OCI-LY7 (cell line): ENCODE measurements around the gene INTS11. TPM values are rescaled to one million over a fixed set of nuclear protein-coding genes. Genes with fewer than 3 reads are reported as not detected.

ENCODE experiments used
- BruUV-seq: library from RNA; stranded (reverse); fragments of 400-500 nt; replicated peaks from 2 replicates; lab custom pipeline; 2021; lab: Mats Ljungman, UMichigan
- CTCF ChIA-PET: fragments of 300-600 bp; sonication (Branson Sonifier 250); formaldehyde crosslinking; loops from one replicate; lab custom pipeline; 2022; ENCODE audit warnings: antibody characterized with exemption; ENCODE audit not compliant: unreplicated experiment; lab: Charles Lee
- POLR2A ChIA-PET: fragments of 300-600 bp; sonication (Branson Sonifier 250); formaldehyde crosslinking; loops from one replicate; lab custom pipeline; 2022; ENCODE audit warnings: antibody characterized with exemption; lab: Charles Lee
- DNase-seq: peaks from one replicate; pipeline ENCODE4 v3.0.0-alpha.2; 2015; ENCODE audit warnings: low spot score
- H2AFZ ChIP-seq: fragments of 200-600 bp; sonication (generic), shearing (Covaris generic); 2 replicates; pipeline ENCODE4 v1.6.1; 2014; ENCODE audit warnings: mild to moderate bottlenecking, antibody characterized with exemption, low read length, moderate library complexity
- H3K27ac ChIP-seq: fragments of 200-600 bp; sonication (generic); 2 replicates; pipeline ENCODE4 v1.5.1; 2014; ENCODE audit warnings: mixed run types, low read depth, mild to moderate bottlenecking, moderate library complexity, low read length, inconsistent platforms; ENCODE audit not compliant: poor library complexity, severe bottlenecking
- H3K36me3 ChIP-seq: fragments of 200-600 bp; sonication (generic); 2 replicates; pipeline ENCODE4 v1.6.1; 2014; ENCODE audit warnings: mild to moderate bottlenecking, antibody characterized with exemption, low read length, moderate library complexity, mixed read lengths; ENCODE audit not compliant: insufficient read depth
- H3K4me1 ChIP-seq: fragments of 200-600 bp; sonication (generic); 2 replicates; pipeline ENCODE4 v1.5.1; 2014; ENCODE audit warnings: mild to moderate bottlenecking, low read length; ENCODE audit not compliant: insufficient read depth, poor library complexity, severe bottlenecking
- H3K4me2 ChIP-seq: fragments of 200-600 bp; sonication (generic); 2 replicates; pipeline ENCODE4 v1.6.1; 2014; ENCODE audit warnings: mild to moderate bottlenecking, low read length
- H3K4me3 ChIP-seq: fragments of 200-600 bp; sonication (generic); 2 replicates; pipeline ENCODE4 v1.5.1; 2014; ENCODE audit warnings: mild to moderate bottlenecking, low read depth, low read length; ENCODE audit not compliant: poor library complexity, severe bottlenecking
- H3K79me2 ChIP-seq: fragments of 200-600 bp; sonication (generic); 2 replicates; pipeline ENCODE4 v1.6.1; 2016; ENCODE audit warnings: low read depth, mild to moderate bottlenecking, low read length, moderate library complexity, mixed read lengths; ENCODE audit not compliant: insufficient read depth
- H3K9me2 ChIP-seq: fragments of 200-600 bp; sonication (generic); 2 replicates; pipeline ENCODE4 v1.6.1; 2016; ENCODE audit warnings: mild to moderate bottlenecking, low read length, mixed read lengths; ENCODE audit not compliant: insufficient read depth
- H3K9me3 ChIP-seq: fragments of 200-600 bp; sonication (generic); 2 replicates; pipeline ENCODE4 v1.6.1; 2014; ENCODE audit warnings: mild to moderate bottlenecking, mixed run types, low read length, mixed read lengths
- H4K20me1 ChIP-seq: fragments of 200-600 bp; sonication (generic); 2 replicates; pipeline ENCODE4 v1.6.1; 2014; ENCODE audit warnings: mild to moderate bottlenecking, antibody characterized with exemption, low read length, moderate library complexity, mixed read lengths; ENCODE audit not compliant: insufficient read depth
- EZH2phosphoT487 ChIP-seq: fragments of 200-600 bp; sonication (generic); IDR thresholded peaks from 2 replicates; pipeline ENCODE4 v1.6.1; 2018; ENCODE audit warnings: low read depth, borderline replicate concordance, mild to moderate bottlenecking, mixed run types, antibody characterized with exemption, low read length, moderate library complexity, mixed read lengths
- intact Hi-C: fragments of 100-400 bp; cut with micrococcal nuclease; formaldehyde crosslinking; loops from one replicate; pipeline ENCODE4 v1.10.0; 2022; ENCODE audit not compliant: unreplicated experiment
- total RNA-seq, 2 experiments: library from RNA; depleted of rRNA in 1 of 2; stranded (reverse); fragments of >200 nt in 1 of 2; shearing (Covaris generic) in 1 of 2; gene quantifications; 2 replicates each; pipeline ENCODE4 v1.2.3, GENCODE V29; 2014 to 2022
- TF ChIP-seq, protein P1 (sequence below): fragments of 200-600 bp; sonication (generic); conservative IDR thresholded peaks from 2 replicates; pipeline ENCODE4 v1.5.1; 2014; ENCODE audit warnings: mild to moderate bottlenecking, antibody characterized with exemption, low read length, moderate library complexity, mixed read lengths

INTS11 gene
- total RNA-seq, 2 experiments from 2014 or later: 142 to 146 TPM

DNA sequence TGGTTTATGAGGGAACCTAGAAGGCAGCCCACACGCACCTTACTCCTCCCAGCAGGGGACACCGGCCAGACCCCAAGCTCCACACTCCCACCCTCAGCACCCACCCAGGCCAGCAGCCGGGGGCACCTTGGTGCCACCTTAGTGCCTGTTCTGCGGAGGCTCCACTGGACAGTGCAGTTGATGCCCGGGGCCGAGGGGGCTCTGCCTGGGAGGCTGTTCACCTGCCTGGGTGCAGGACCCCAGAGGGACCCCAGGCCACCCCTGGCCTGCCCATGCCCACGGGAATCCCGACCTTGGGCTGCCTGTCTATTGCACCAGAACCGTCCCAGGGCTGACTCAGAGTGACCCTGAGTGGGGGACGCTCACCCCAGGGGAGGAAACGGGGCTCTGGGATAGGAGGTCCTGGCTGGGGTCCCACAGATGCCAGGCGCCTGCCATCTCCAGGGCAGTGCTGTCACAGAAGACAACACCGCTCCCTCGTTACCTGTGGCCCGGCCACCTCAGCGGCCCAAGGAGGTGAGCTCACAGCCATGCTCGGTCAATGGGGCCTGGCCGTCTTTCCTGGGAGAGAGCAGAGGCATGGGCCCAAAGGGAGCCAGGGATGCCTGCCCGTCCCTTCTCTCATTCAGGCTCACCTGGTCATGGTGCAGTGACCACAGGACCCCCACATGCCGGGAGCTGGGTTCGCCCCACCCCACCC is 43.5 kb downstream of the INTS11 start:
- CTCF ChIA-PET: no interaction called here
- intact Hi-C loops: no loop called here

DNA sequence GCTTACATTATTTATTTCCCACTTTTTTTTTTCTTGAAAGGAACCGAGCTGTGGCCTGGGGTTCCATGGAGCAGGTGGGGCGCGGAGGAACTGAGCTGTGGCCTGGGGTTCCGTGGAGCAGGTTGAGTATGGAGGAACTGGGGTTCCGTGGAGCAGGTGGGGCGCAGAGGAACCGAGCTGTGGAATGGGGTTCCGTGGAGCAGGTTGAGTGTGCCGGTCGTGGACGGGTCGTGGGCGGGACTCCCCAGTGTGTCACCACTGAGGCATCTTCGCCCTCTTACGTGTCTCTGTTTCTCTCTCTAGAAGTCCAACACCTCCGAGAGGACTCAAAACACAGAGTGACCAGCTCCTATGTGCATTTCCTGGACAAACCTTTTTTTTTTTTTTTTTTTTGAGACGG is 45.4 kb downstream of the INTS11 start:
- Histone ChIP-seq H3K9me2 (no peaks in the 10 kb centered on the region), H3K9me3 (no peaks in the 10 kb centered on the region), H3K4me1 (peaks cover 6% of the 10 kb centered on the region), H3K4me2 (no peak overlapping the region), H3K36me3 (no peaks in the 10 kb centered on the region), H2AFZ (no peak overlapping the region), H4K20me1 (no peaks in the 10 kb centered on the region), H3K4me3 (no peak overlapping the region), H3K79me2 (no peaks in the 10 kb centered on the region), H3K27ac (no peak overlapping the region)
- TF ChIP-seq EZH2phosphoT487: no peak
- TF ChIP-seq, protein P1, sequence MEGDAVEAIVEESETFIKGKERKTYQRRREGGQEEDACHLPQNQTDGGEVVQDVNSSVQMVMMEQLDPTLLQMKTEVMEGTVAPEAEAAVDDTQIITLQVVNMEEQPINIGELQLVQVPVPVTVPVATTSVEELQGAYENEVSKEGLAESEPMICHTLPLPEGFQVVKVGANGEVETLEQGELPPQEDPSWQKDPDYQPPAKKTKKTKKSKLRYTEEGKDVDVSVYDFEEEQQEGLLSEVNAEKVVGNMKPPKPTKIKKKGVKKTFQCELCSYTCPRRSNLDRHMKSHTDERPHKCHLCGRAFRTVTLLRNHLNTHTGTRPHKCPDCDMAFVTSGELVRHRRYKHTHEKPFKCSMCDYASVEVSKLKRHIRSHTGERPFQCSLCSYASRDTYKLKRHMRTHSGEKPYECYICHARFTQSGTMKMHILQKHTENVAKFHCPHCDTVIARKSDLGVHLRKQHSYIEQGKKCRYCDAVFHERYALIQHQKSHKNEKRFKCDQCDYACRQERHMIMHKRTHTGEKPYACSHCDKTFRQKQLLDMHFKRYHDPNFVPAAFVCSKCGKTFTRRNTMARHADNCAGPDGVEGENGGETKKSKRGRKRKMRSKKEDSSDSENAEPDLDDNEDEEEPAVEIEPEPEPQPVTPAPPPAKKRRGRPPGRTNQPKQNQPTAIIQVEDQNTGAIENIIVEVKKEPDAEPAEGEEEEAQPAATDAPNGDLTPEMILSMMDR: no peak
- BruUV-seq: no TSS peak
- intact Hi-C loops: no loop called here
- DNase-seq: no peak
- ChIA-PET CTCF (no interaction called here), POLR2A (interaction anchor here (0.6 kb wide), 1 partner anchor 136 kb away, joined by 3 read pairs; no protein-coding TSS in a partner anchor)

More for the DNA sequence above, 43.5 kb downstream of the INTS11 start:
- TF ChIP-seq EZH2phosphoT487: no peak
- TF ChIP-seq, protein P1: no peak
- Histone ChIP-seq H3K9me3 (no peaks in the 10 kb centered on the region), H4K20me1 (no peaks in the 10 kb centered on the region), H3K4me2 (no peak overlapping the region), H2AFZ (no peak overlapping the region), H3K27ac (no peak overlapping the region), H3K36me3 (no peaks in the 10 kb centered on the region), H3K4me1 (no peaks in the 10 kb centered on the region), H3K9me2 (no peaks in the 10 kb centered on the region), H3K79me2 (no peaks in the 10 kb centered on the region), H3K4me3 (no peak overlapping the region)
- BruUV-seq: no TSS peak
- DNase-seq: no peak
- POLR2A ChIA-PET: no interaction called here

DNA sequence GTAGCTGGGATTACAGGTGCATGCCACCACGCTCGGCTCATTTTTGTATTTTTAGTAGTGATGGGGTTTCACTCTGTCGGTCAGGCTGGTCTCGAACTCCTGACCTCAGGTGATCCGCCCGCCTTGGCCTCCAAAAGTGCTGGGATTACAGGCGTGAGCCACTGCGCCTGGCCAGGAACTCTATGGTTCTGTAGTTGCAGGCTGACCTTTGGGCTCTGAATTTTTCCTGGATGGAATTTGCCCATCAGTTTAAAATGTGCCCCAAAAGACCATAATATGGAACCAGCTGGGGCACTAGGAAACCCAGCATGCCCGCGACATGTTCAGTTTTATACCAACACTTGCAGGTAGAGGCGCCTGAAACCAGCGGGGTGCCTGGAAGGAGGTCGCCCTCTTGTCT is 45.8 kb downstream of the INTS11 start:
- H3K79me2 ChIP-seq: no peaks in the 10 kb centered on the region
- DNase-seq: no peak
- intact Hi-C loops: no loop called here
- no peaks in the 10 kb centered on the region for H4K20me1 ChIP-seq
- H3K4me1 ChIP-seq: peaks cover 6% of the 10 kb centered on the region
- no peaks in the 10 kb centered on the region for H3K9me3 ChIP-seq
- no peak overlapping the region for H3K4me3 ChIP-seq
- no peaks in the 10 kb centered on the region for H3K9me2 ChIP-seq
- ChIA-PET POLR2A (interaction anchor here (0.6 kb wide), 1 partner anchor 136 kb away, joined by 3 read pairs; no protein-coding TSS in a partner anchor), CTCF (no interaction called here)
- BruUV-seq: no TSS peak
- H3K4me2 ChIP-seq: no peak overlapping the region
- TF ChIP-seq, protein P1: no peak
- TF ChIP-seq EZH2phosphoT487: no peak
- H2AFZ ChIP-seq: no peak overlapping the region
- H3K36me3 ChIP-seq: no peaks in the 10 kb centered on the region
- H3K27ac ChIP-seq: no peak overlapping the region
